Activated CD8-positive, alpha-beta memory T cell treated with anti-CD3 and anti-CD28 coated beads, Interleukin-2, amount 10 ng/mL, durations not matched to agents 7 days and 5 days (primary cell): ENCODE measurements around the gene TRPC5OS. TPM values are rescaled to one million over a fixed set of nuclear protein-coding genes. Genes with fewer than 3 reads are reported as not detected.

Experiments used
- total RNA-seq, 2 experiments: library from RNA; stranded (reverse); gene quantifications; one replicate each; pipeline ENCODE4 v1.2.3, GENCODE V29; 2021

TRPC5OS gene
- total RNA-seq, 2 experiments from 2014 or later = not detected

Other genes starting within 250 kb of the TRPC5OS start
- gene ALG13, start 195.0 kb upstream of the TRPC5OS start, total RNA-seq = 10 to 100 TPM; 35.0 to 41.2 TPM
- gene TRPC5, start 206.6 kb downstream of the TRPC5OS start, total RNA-seq = not detected
- not detected for gene RTL4, start 206.8 kb downstream of the TRPC5OS start, total RNA-seq